GM08714 (cell line): ENCODE results near the gene SLC35E4.
"Not testable (repeated sequence)": the region's sequence is repeated elsewhere in the genome, so short reads cannot be mapped to it uniquely, and the experiment has no call there.

ENCODE experiments used
- H3K4me3 ChIP-seq: fragments of 200-500 bp; sonication (Bioruptor generic); 2 replicates; pipeline ENCODE4 v1.5.1; 2014; ENCODE audit warnings: mild to moderate bottlenecking, low read length, inconsistent platforms
- ZNF274 ChIP-seq: IDR thresholded peaks from 2 replicates; pipeline ENCODE4 v1.6.1; 2012; ENCODE audit warnings: mild to moderate bottlenecking, low read depth, low read length

The SLC35E4 gene

DNA sequence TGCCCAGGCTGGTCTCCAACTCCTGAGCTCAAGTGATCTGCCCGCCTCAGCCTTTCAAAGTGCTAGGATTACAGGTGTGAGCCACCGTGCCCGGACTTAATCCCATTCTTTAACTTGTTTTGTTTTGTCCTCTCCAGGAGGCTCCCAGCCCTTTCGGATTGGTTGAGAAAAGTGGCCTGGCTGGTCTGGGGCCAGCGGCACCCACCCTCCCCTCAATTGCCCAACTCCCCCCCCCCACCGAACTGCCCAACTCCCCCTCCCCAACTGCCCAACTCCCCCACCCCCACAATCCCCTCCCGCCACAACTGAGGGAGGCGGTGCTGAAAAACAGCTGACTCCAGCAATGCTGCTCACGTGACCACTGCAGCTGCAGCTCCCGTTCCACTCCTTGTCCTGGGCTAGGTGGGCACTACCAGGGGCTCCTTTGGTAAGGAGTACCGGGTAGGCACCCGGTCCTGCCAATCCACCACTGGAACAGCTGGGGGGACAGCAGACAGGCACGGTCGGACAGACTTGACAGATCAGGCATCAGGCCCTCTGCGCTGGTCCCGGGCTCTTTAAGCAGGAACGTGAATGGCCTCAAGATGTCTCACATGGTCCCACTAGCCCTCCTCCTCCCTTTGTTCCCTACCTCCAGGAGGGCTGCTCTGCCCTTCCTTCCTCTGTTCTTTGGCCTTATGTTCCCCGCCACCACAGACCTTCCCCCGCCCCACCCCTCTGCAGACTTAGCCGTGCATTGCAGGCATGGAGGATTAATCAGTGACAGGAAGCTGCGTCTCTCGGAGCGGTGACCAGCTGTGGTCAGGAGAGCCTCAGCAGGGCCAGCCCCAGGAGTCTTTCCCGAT, 28.9 kb upstream of the SLC35E4 start, which contains the start of gene TCN2:
Gene TCN2 (plus strand): TSS at position 720 of the 845 bp plus-strand sequence. CDS start 158 bp downstream, outside the sequence.
- TF ChIP-seq ZNF274, result no peak
- H3K4me3 ChIP-seq, result peak within 1 kb of the TSS; percentile 61; the same call in 1 of the 2 replicates

DNA sequence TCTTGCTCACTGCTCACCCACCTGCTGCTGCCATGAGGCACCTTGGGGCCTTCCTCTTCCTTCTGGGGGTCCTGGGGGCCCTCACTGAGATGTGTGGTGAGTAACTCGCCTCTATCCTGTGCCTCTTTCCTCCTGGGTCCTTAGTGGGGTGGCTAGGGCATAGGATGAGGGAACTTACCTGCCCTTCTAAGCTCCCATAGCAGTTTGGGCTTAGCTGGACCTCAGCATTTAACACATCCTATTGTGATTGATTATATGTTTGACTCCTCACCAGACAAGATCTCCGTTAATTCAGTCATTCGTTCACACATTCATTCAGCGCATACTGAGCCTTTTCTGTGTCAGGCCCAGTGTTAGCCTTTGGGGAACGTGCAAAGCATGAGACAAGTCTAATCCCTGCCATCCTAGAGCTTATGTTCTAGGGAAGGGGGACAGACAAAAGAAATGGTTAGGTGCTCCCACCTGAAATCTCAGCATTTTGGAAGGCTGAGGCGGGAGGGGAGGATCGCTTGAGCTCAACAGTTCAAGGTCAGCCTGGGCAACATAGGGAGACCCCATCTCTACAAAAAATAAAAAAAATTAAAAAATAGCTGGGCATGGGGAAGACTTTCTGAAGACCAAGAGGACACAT, 28.2 kb upstream of the SLC35E4 start:
- no peak for TF ChIP-seq ZNF274
- no peak overlapping the region; the same call in 1 of the 2 replicates for H3K4me3 ChIP-seq

DNA sequence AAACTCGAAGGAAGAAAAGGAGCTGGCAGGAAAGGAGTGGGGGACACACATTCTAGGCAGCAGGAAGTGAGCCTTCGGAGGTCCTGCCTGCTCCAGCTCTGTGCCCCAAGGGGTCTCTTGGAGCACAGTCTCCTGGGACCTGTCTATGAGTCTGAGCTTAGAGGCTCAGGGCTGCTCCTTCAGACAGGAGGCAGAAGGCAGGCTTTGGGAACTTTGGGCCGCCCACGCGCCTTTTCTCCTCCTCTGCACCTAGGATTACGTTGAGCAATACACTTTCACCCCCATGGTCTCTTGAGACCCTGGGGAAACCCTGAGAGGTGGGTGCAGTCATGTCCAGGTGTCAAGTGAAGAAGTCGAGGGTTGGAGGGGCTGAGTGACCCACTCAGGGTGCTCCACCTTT, 27.6 kb upstream of the SLC35E4 start:
- TF ChIP-seq ZNF274, result no peak
- no peak overlapping the region for H3K4me3 ChIP-seq

DNA sequence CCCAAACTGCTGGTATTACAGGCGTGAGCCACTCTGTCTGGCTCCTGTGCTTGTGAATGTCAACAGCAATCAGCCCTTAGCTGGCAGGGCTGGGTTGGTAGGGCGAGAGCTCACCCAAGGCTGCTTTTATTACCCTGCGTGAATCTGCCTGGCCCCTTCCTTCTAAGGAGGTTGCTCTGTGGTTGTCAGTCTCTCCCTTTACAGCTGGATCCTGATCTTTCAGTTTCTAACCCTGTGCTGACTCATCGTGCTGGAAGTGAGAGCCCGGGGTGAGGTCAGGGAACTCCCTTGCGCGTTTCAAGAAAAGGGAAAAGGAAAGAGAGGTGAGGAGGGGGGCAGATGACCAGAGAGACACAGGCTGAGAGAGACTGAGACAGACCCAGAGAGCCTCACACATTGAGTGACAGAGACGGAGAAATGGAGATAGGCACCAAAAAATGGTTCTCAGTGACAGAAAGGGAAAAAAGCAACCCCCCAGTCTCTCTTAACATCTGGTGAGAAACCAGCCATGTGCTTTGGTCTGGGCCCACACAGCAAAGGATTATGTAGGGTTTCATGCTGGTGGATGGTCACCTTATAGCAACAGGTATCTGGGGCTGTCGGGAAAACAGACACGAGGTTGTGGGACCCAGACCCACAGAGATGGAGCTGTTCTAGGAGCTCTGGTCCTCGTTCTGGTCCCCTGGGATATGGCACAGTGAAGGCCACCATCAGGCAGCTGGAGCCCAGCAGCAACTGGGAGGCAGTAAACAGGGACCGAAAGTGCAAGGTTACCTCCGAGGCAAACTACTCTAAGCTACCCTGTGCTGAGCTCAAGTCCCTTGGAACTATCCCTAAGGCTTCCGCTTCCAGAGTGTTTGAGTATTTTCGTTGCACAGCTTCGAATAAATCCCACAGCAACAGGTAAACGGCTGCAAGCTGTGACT, 26.1 kb upstream of the SLC35E4 start:
- no peak overlapping the region for H3K4me3 ChIP-seq
- no peak for TF ChIP-seq ZNF274

DNA sequence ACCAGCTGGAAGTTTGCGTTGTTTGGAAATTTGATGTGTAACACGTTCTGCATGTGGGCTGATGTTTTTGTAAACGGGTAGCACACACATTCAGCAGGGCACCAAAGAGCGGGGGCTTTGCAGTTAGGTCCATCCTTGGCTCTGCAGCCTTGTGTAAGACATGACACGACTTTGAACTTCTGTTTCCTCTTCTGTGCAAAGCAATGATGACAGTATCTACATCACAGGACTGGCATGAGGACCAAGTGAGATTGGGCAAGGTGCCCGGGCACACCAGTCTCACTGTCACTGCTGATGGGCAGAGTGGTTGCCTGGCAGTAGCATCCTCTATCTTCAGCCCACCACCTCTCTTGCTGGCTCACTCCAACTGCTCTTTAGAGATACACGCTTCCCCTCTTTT, 25.3 kb upstream of the SLC35E4 start:
- TF ChIP-seq ZNF274, result no peak
- H3K4me3 ChIP-seq, result no peak overlapping the region

DNA sequence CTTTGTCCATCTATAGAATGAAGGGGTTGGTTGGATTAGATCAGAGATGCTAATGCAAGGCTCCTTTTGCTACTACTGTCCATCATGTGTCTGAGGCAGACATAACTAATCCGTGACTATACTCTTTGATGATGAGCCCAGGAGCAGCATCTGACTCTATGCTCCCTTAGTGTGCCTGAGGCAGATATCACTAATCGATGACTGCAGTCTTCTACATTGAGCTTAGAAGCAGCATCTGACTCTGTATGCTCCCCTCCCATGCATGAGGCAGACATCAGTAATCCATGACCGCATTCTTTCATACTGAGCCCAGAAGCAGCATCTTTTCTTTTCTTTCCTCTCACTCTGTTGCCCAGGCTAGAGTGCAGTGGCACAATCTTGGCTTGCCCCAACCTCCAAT, 24.4 kb upstream of the SLC35E4 start:
- TF ChIP-seq ZNF274, result no peak
- H3K4me3 ChIP-seq, result no peak overlapping the region

DNA sequence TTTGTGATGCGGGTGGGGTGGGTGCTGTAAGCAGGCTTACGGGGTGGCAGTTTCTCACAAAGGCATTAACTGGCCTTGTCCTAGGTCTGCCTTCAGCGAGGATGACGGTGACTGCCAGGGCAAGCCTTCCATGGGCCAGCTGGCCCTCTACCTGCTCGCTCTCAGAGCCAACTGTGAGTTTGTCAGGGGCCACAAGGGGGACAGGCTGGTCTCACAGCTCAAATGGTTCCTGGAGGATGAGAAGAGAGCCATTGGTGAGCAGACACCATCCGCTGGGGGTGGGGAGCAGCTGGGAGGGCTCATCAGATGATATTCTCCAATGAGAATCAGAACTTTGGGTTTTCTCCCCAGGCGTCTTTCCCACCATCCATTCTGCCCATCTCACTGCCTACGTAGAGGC, 22.8 kb upstream of the SLC35E4 start:
- no peak for TF ChIP-seq ZNF274
- no peak overlapping the region for H3K4me3 ChIP-seq

DNA sequence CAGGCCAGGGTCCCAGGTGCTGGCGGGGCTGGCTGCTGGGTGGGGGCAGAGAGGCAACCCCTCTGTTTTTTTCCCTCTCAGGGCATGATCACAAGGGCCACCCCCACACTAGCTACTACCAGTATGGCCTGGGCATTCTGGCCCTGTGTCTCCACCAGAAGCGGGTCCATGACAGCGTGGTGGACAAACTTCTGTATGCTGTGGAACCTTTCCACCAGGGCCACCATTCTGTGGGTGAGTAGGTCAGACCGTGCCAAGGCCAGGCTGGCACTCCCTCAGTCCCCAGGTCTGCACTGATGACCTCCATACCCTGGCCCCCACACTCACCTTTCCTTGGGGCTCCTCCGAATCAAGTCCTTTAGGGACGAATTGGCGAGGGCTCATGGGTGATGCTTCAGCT, 21.3 kb upstream of the SLC35E4 start:
- TF ChIP-seq ZNF274, result no peak
- no peak overlapping the region for H3K4me3 ChIP-seq

DNA sequence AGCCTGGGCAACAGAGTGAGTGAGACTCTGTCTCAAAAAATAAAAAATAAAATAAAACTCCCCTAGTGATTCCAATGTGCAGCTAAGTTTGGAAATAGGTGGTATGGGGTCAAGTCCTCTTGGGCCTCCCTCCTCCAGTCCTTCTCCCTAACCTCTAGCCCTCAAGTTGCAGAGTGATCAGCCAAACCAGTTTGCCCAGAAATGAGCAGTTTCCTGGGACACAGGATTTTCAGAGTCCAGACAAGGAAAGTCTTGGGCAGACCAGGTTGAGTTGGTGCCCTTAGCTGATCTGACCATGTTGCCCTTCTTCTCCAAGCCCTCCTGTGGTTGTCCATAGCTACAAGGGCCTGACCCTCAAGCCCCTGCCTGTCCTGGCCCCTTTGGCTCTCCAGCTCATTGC, 20.7 kb upstream of the SLC35E4 start:
- no peak for TF ChIP-seq ZNF274
- H3K4me3 ChIP-seq, result no peak overlapping the region

DNA sequence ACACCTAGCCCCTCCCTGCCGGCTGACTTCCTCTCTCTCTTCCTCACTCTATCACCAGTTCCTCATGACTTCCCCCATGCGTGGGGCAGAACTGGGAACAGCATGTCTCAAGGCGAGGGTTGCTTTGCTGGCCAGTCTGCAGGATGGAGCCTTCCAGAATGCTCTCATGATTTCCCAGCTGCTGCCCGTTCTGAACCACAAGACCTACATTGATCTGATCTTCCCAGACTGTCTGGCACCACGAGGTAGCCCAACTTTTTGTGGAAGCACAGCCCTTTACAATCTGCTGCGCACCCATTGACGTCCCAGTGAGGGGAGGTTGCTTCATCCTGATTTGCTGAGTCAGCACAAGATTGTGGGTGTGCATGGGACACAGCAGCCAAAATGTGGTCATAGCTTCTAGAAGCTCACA, 20.0 kb upstream of the SLC35E4 start:
- no peak for TF ChIP-seq ZNF274
- no peak overlapping the region for H3K4me3 ChIP-seq

DNA sequence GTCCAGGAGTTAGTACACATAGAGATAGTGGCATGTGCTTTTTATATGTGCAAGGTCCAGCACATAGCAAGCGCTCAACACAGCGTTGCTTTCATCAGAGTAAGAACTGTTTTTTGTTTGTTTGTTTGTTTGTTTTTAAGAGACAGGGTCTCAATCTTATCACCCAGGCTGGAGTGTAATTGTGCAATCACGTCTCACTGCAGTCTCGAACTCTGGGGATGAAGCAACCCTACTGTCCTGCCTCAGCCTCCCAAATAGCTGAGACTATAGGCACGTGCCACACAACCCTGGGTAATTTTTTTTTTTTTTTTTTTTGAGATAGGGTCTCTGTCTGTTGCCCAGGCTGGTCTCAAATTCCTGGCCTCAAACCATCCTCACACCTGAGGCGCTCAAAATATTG, 17.8 kb upstream of the SLC35E4 start:
- TF ChIP-seq ZNF274, result no peak

DNA sequence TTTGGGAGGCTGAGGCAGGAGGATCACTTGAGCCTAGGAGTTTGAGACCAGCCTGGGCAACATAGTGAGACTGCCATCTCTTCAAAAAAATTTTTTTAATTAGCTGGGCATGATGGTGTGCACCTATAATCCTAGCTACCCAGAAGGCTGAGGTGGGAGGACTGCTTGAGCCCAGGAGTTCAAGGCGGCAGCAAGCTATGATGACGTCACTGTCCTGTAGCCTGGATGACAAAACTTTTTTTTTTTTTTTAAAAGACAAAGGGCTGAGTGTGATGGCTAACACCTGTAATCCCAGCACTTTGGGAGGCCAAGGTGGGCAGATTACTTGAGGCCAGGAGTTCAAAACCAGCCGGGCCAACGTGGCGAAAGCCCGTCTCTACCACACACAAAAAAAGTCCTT, 15.7 kb upstream of the SLC35E4 start:
- not testable (repeated sequence) for H3K4me3 ChIP-seq

More for the DNA sequence above, 17.8 kb upstream of the SLC35E4 start:
- H3K4me3 ChIP-seq, result no peak overlapping the region

DNA sequence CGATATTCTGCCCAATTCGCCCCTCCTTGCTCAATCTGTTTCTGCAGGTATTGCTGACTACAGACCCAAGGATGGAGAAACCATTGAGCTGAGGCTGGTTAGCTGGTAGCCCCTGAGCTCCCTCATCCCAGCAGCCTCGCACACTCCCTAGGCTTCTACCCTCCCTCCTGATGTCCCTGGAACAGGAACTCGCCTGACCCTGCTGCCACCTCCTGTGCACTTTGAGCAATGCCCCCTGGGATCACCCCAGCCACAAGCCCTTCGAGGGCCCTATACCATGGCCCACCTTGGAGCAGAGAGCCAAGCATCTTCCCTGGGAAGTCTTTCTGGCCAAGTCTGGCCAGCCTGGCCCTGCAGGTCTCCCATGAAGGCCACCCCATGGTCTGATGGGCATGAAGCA, 9.2 kb upstream of the SLC35E4 start:
- H3K4me3 ChIP-seq, result no peak overlapping the region
- no peak for TF ChIP-seq ZNF274

DNA sequence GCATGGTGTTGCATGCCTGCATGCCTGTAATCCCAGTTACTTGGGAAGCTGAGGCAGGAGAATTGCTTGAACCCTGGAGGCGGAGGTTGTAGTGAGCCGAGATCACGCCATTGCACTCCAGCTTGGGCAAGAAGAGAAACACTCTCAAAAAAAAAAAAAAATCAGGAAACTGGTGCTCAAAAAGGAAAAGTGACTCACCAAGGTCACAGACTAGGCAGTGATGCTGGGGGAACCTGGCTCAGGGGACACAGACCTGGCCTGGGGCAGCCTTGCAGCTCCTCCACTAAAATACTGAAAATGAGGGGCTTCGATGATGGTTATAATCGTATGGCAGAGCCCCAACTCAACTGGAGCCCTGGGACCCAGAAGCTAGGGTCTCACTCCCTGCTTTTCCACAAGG, 8.1 kb upstream of the SLC35E4 start:
- TF ChIP-seq ZNF274, result no peak
- H3K4me3 ChIP-seq, result no peak overlapping the region

DNA sequence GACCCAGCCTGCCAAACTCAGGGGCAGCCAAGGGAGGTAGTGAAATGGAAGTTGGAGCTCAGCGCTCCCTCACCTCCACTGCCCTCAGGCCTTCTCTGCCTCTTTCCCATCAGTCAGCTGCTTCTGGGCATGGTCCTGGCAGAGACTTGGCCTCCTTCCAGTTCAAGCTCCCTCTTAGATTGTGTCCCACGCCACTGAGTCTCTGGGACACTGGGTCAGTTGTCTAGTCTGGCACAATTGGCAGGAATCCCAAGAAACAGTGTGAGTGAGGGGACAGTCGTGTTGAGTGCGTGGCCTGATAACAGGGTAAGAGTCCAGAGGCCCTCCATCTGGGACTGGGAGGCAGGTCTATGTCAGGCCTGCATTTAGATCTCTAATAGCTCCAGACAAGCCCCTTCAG, 7.1 kb upstream of the SLC35E4 start:
- no peak for TF ChIP-seq ZNF274
- no peak overlapping the region for H3K4me3 ChIP-seq

DNA sequence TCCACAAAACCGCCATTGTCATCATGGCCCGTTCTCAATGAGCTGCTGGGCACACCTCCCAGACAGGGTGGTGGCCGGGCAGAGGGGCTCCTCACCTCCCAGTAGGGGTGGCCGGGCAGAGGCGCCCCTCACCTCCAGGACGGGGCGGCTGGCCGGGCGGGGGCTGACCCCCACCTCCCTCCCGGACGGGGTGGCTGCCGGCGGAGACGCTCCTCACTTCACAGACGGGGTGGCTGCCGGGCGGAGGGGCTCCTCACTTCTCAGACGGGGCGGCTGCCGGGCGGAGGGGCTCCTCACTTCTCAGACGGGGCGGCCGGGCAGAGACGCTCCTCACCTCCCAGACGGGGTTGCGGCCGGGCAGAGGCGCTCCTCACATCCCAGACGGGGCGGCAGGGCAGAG, 4.1 kb upstream of the SLC35E4 start:
- H3K4me3 ChIP-seq, result not testable (repeated sequence)
